Measurements from ENCODE around the gene MMD. TPM values are rescaled to one million over a fixed set of nuclear protein-coding genes. Genes with fewer than 3 reads are reported as not detected.

MMD gene
- total and polyA plus RNA-seq, 2 of the 13 experiments (the other 11 are each of a cell fraction or from before 2014, with no cell fraction given) = 121 to 225 TPM

DNA sequence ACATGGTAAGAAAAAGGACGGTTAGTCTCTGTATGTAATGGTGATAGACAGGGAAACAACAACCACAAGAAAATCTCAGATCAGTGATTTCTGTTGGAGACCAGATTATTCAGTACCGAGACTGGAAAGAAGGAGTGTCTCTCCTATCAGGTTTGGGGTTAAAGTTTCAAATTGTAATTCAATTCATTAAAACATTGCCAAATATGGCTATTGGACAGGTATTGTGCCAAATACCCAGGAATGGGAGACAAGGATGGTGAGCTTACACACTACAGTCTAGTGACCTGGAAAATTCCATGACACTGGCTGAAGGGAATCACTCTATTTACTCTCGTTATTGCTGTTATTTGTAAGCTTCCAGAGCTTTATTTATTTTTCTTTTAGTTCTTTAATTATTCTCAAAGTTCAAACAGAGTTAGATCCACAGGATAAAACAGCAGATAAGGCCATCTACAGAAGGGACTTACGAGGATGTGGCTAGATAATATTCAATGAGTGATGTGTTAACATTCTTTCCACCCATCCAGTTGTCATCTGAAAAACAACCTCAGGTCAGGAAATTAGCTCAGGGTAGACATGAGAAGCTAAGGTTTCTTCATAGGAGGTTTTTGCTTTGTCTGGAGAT, 25.1 kb upstream of the MMD start (continued):
- TF ChIP-seq, protein P1, sequence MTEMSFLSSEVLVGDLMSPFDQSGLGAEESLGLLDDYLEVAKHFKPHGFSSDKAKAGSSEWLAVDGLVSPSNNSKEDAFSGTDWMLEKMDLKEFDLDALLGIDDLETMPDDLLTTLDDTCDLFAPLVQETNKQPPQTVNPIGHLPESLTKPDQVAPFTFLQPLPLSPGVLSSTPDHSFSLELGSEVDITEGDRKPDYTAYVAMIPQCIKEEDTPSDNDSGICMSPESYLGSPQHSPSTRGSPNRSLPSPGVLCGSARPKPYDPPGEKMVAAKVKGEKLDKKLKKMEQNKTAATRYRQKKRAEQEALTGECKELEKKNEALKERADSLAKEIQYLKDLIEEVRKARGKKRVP (CRISPR knock-in tag; IDR thresholded peaks at IDR 0.05) = no peak
- TF ChIP-seq HES4 (CRISPR knock-in tag; IDR thresholded peaks at IDR 0.05; ENCODE audit: borderline replicate concordance) (no peak), ETV5 (CRISPR knock-in tag; IDR thresholded peaks at IDR 0.05; ENCODE audit: borderline replicate concordance) (peak; percentile 89), ZNF121 (CRISPR knock-in tag; IDR thresholded peaks at IDR 0.05) (no peak), PHF8 (CRISPR knock-in tag; IDR thresholded peaks at IDR 0.05) (no peak; the same call in 1 of the 2 replicates), ZKSCAN1 (IDR thresholded peaks at IDR 0.05; ENCODE audit: low read length) (no peak), ZNF3 (CRISPR knock-in tag; IDR thresholded peaks at IDR 0.05) (peak; percentile 45; the same call in 1 of the 2 replicates), ZNF563 (CRISPR knock-in tag; IDR thresholded peaks at IDR 0.05) (no peak), NKX3-1 (CRISPR knock-in tag; IDR thresholded peaks at IDR 0.05) (peak; percentile 92), KDM1A (CRISPR knock-in tag; IDR thresholded peaks at IDR 0.05) (no peak), FOXO1 (CRISPR knock-in tag; IDR thresholded peaks at IDR 0.05) (peak; percentile 85; the same call in 1 of the 2 replicates), MIER2 (CRISPR knock-in tag; IDR thresholded peaks at IDR 0.05) (peak; percentile 22; the same call in 1 of the 2 replicates), ZNF564 (CRISPR knock-in tag; IDR thresholded peaks at IDR 0.05) (no peak), IRX3 (CRISPR knock-in tag; IDR thresholded peaks at IDR 0.05; ENCODE audit: borderline replicate concordance, low read depth) (no peak), DNMT3B (CRISPR knock-in tag; conservative IDR thresholded peaks at IDR 0.05) (0 out of 2 replicates have a peak, but pooled peaks have one; percentile 34)
- TF ChIP-seq, protein P2, sequence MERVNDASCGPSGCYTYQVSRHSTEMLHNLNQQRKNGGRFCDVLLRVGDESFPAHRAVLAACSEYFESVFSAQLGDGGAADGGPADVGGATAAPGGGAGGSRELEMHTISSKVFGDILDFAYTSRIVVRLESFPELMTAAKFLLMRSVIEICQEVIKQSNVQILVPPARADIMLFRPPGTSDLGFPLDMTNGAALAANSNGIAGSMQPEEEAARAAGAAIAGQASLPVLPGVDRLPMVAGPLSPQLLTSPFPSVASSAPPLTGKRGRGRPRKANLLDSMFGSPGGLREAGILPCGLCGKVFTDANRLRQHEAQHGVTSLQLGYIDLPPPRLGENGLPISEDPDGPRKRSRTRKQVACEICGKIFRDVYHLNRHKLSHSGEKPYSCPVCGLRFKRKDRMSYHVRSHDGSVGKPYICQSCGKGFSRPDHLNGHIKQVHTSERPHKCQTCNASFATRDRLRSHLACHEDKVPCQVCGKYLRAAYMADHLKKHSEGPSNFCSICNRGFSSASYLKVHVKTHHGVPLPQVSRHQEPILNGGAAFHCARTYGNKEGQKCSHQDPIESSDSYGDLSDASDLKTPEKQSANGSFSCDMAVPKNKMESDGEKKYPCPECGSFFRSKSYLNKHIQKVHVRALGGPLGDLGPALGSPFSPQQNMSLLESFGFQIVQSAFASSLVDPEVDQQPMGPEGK (CRISPR knock-in tag; IDR thresholded peaks at IDR 0.05) = no peak; the same call in 1 of the 2 replicates
- TF ChIP-seq, protein P3, sequence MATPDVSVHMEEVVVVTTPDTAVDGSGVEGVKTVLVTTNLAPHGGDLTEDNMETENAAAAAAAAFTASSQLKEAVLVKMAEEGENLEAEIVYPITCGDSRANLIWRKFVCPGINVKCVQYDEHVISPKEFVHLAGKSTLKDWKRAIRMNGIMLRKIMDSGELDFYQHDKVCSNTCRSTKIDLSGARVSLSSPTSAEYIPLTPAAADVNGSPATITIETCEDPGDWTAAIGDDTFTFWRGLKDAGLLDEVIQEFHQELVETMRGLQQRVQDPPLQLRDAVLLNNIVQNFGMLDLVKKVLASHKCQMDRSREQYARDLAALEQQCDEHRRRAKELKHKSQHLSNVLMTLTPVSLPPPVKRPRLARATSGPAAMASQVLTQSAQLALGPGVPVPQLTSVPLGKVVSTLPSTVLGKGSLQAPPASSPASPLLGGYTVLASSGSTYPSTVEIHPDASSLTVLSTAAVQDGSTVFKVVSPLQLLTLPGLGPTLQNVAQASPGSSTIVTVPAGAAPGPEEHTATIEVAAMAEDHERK (CRISPR knock-in tag; IDR thresholded peaks at IDR 0.05; ENCODE audit: low read depth) = no peak
- TF ChIP-seq, protein P4, sequence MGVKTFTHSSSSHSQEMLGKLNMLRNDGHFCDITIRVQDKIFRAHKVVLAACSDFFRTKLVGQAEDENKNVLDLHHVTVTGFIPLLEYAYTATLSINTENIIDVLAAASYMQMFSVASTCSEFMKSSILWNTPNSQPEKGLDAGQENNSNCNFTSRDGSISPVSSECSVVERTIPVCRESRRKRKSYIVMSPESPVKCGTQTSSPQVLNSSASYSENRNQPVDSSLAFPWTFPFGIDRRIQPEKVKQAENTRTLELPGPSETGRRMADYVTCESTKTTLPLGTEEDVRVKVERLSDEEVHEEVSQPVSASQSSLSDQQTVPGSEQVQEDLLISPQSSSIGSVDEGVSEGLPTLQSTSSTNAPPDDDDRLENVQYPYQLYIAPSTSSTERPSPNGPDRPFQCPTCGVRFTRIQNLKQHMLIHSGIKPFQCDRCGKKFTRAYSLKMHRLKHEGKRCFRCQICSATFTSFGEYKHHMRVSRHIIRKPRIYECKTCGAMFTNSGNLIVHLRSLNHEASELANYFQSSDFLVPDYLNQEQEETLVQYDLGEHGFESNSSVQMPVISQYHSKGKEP (CRISPR knock-in tag; IDR thresholded peaks at IDR 0.05) = no peak
- TF ChIP-seq, protein P5, sequence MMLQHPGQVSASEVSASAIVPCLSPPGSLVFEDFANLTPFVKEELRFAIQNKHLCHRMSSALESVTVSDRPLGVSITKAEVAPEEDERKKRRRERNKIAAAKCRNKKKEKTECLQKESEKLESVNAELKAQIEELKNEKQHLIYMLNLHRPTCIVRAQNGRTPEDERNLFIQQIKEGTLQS (CRISPR knock-in tag; IDR thresholded peaks at IDR 0.05) = 0 out of 2 replicates have a peak, but pooled peaks have one; percentile 29
- TF ChIP-seq, protein P6, sequence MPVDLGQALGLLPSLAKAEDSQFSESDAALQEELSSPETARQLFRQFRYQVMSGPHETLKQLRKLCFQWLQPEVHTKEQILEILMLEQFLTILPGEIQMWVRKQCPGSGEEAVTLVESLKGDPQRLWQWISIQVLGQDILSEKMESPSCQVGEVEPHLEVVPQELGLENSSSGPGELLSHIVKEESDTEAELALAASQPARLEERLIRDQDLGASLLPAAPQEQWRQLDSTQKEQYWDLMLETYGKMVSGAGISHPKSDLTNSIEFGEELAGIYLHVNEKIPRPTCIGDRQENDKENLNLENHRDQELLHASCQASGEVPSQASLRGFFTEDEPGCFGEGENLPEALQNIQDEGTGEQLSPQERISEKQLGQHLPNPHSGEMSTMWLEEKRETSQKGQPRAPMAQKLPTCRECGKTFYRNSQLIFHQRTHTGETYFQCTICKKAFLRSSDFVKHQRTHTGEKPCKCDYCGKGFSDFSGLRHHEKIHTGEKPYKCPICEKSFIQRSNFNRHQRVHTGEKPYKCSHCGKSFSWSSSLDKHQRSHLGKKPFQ (CRISPR knock-in tag; IDR thresholded peaks at IDR 0.05; ENCODE audit: insufficient replicate concordance) = no peak
